Testis (tissue), 2 donors: ENCODE measurements around the gene ANXA8.

Source experiments
- POLR2A ChIP-seq: fragments of 450-650 bp; IDR thresholded peaks from one replicate; pipeline ENCODE4 v1.6.1; 2017; ENCODE audit warnings: antibody characterized with exemption, mild to moderate bottlenecking, moderate library complexity
- TF ChIP-seq, protein P1 (sequence below), 3 experiments: fragments of 450-650 bp in 2 of 3; fragments of 200-600 bp in 1 of 3; sonication (generic) in 1 of 3; IDR thresholded peaks; one replicate each; pipeline ENCODE4 v1.5.1; 2016 to 2019; ENCODE audit warnings: antibody characterized with exemption in 3 of 3, mild to moderate bottlenecking in 2 of 3, moderate library complexity in 1 of 3

GRCh38 chr10:47457528-47457820 is 26.4 kb downstream of the ANXA8 start:
- TF ChIP-seq, protein P1, sequence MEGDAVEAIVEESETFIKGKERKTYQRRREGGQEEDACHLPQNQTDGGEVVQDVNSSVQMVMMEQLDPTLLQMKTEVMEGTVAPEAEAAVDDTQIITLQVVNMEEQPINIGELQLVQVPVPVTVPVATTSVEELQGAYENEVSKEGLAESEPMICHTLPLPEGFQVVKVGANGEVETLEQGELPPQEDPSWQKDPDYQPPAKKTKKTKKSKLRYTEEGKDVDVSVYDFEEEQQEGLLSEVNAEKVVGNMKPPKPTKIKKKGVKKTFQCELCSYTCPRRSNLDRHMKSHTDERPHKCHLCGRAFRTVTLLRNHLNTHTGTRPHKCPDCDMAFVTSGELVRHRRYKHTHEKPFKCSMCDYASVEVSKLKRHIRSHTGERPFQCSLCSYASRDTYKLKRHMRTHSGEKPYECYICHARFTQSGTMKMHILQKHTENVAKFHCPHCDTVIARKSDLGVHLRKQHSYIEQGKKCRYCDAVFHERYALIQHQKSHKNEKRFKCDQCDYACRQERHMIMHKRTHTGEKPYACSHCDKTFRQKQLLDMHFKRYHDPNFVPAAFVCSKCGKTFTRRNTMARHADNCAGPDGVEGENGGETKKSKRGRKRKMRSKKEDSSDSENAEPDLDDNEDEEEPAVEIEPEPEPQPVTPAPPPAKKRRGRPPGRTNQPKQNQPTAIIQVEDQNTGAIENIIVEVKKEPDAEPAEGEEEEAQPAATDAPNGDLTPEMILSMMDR (IDR thresholded peaks at IDR 0.05), result no peak
- TF ChIP-seq POLR2A, result no peak
